A549 (cell line): ENCODE measurements around the gene ERAP2. TPM values are rescaled to one million over a fixed set of nuclear protein-coding genes. Genes with fewer than 3 reads are reported as not detected.

Experiments used
- ATAC-seq, 2 experiments: fragments of 200-7000 bp in 1 of 2; fragments of >200 bp in 1 of 2; cut with Nextera tagmentation in 1 of 2; cut with Tn5 transposase in 1 of 2; 3 replicates each; pipeline versions ENCODE4 v1.8.0 to v1.9.1; 2018 to 2020; ENCODE audit warnings: mild to moderate bottlenecking in 1 of 2, moderate library complexity in 1 of 2
- CTCF ChIA-PET: fragments of 300-600 bp; sonication (Branson Sonifier 250); formaldehyde crosslinking; extraction: SDS; loops from one replicate; lab custom pipeline; 2021; ENCODE audit warnings: antibody characterized with exemption, inconsistent platforms; lab: Yijun Ruan, JAX
- POLR2A ChIA-PET: fragments of 350-600 bp; formaldehyde crosslinking; extraction: SDS; loops from one replicate; lab custom pipeline; 2021; ENCODE audit warnings: antibody characterized with exemption, inconsistent platforms; lab: Yijun Ruan, JAX
- DNase-seq, 2 experiments: peaks; one replicate each; pipeline versions ENCODE4 v3.0.0 to v3.0.0-alpha.2; 2011 to 2016; ENCODE audit warnings: low read depth in 1 of 2, low spot score in 1 of 2
- FAIRE-seq: peaks from 2 replicates; lab custom pipeline; 2011; peaks lifted over from hg19 to GRCh38; lab: Jason Lieb, UNC
- H3K27ac ChIP-seq, 2 experiments: fragments of >200 bp; sonication (Bioruptor Twin); formaldehyde crosslinking; 3 replicates each; pipeline ENCODE4 v1.5.1; 2016 to 2017
- H3K4me1 ChIP-seq: fragments of >200 bp; sonication (Bioruptor Twin); formaldehyde crosslinking; 3 replicates; pipeline ENCODE4 v1.6.1; 2016
- H3K4me2 ChIP-seq: fragments of >200 bp; sonication (Bioruptor Twin); formaldehyde crosslinking; 3 replicates; pipeline ENCODE4 v1.6.1; 2016
- H3K4me3 ChIP-seq: fragments of >200 bp; sonication (Bioruptor Twin); formaldehyde crosslinking; 3 replicates; pipeline ENCODE4 v1.5.1; 2016
- H3K9me3 ChIP-seq: fragments of >200 bp; sonication (Bioruptor Twin); formaldehyde crosslinking; 3 replicates; pipeline ENCODE4 v1.6.1; 2016
- CBX2 ChIP-seq: fragments of 200-600 bp; sonication (generic); IDR thresholded peaks from 2 replicates; pipeline ENCODE4 v1.6.1; 2016; ENCODE audit warnings: low read depth, mild to moderate bottlenecking, borderline replicate concordance
- CEBPB ChIP-seq, 2 experiments: fragments of >200 bp in 1 of 2; sonication (Bioruptor Twin) in 1 of 2; formaldehyde crosslinking in 1 of 2; IDR thresholded peaks; 2 replicates each; pipeline ENCODE4 v1.6.1; 2012 to 2016
- CHD2 ChIP-seq: fragments of 150-350 bp; IDR thresholded peaks from 2 replicates; pipeline ENCODE4 v1.6.1; 2014; ENCODE audit warnings: low read length; ENCODE audit not compliant: partially characterized antibody
- ESRRA ChIP-seq: fragments of 150-350 bp; IDR thresholded peaks from 2 replicates; pipeline ENCODE4 v1.6.1; 2014; ENCODE audit warnings: mild to moderate bottlenecking, low read length, borderline replicate concordance
- FOSB ChIP-seq: fragments of 250-450 bp; sonication (Bioruptor Pico); IDR thresholded peaks from 2 replicates; pipeline ENCODE4 v1.5.0; 2020; ENCODE audit warnings: mild to moderate bottlenecking, moderate library complexity
- GATA3 ChIP-seq: IDR thresholded peaks from 2 replicates; pipeline ENCODE4 v1.6.1; 2012; ENCODE audit warnings: borderline replicate concordance
- HDAC2 ChIP-seq: fragments of 200-600 bp; sonication (generic); IDR thresholded peaks from 2 replicates; pipeline ENCODE4 v1.6.1; 2016
- HEYL ChIP-seq: fragments of 250-450 bp; sonication (Bioruptor Pico); IDR thresholded peaks from 2 replicates; pipeline ENCODE4 v1.8.0; 2021; ENCODE audit warnings: mild to moderate bottlenecking, moderate library complexity
- HOXA7 ChIP-seq: fragments of 250-450 bp; sonication (Bioruptor Pico); IDR thresholded peaks from 2 replicates; pipeline ENCODE4 v1.5.0; 2020; ENCODE audit warnings: mild to moderate bottlenecking, moderate library complexity
- HOXB13 ChIP-seq: fragments of 250-450 bp; sonication (Bioruptor Pico); IDR thresholded peaks from 2 replicates; pipeline ENCODE4 v1.5.0; 2020; ENCODE audit warnings: low read depth, mild to moderate bottlenecking, moderate library complexity
- JUNB ChIP-seq: fragments of >200 bp; sonication (Bioruptor Twin); formaldehyde crosslinking; IDR thresholded peaks from 2 replicates; pipeline ENCODE4 v1.6.1; 2016
- KDM5A ChIP-seq: fragments of 200-600 bp; sonication (generic); IDR thresholded peaks from 2 replicates; pipeline ENCODE4 v1.6.1; 2016; ENCODE audit warnings: antibody characterized with exemption, mild to moderate bottlenecking
- MAFK ChIP-seq: fragments of 450-650 bp; IDR thresholded peaks from 2 replicates; pipeline ENCODE4 v1.6.1; 2014; ENCODE audit not compliant: partially characterized antibody
- MYC ChIP-seq: IDR thresholded peaks from 2 replicates; pipeline ENCODE4 v1.6.1; 2012; ENCODE audit warnings: mild to moderate bottlenecking, inconsistent platforms, low read length, improper control_type of control experiment, borderline replicate concordance
- NPAS2 ChIP-seq: fragments of 250-450 bp; sonication (Bioruptor Pico); IDR thresholded peaks from 2 replicates; pipeline ENCODE4 v1.8.0; 2022; ENCODE audit warnings: mild to moderate bottlenecking, moderate library complexity, borderline replicate concordance
- POLR2A ChIP-seq: IDR thresholded peaks from 2 replicates; pipeline ENCODE4 v1.6.1; 2012; ENCODE audit warnings: mild to moderate bottlenecking, low read length
- RAD21 ChIP-seq, 2 experiments: fragments of >200 bp in 1 of 2; sonication (Bioruptor Twin) in 1 of 2; formaldehyde crosslinking in 1 of 2; IDR thresholded peaks in 1 of 2; conservative IDR thresholded peaks in 1 of 2; 2 replicates in 1 of 2; 3 replicates in 1 of 2; pipeline ENCODE4 v1.6.1; 2012 to 2018; ENCODE audit warnings: inconsistent platforms in 1 of 2
- RARB ChIP-seq: fragments of 250-450 bp; sonication (Bioruptor Pico); IDR thresholded peaks from 2 replicates; pipeline ENCODE4 v1.8.0; 2021; ENCODE audit warnings: mild to moderate bottlenecking, moderate library complexity
- RFX5 ChIP-seq: fragments of 450-650 bp; IDR thresholded peaks from 2 replicates; pipeline ENCODE4 v1.7.1; 2014; ENCODE audit warnings: antibody characterized with exemption, mild to moderate bottlenecking, moderate library complexity
- SMC3 ChIP-seq: fragments of >200 bp; sonication (Bioruptor Twin); formaldehyde crosslinking; IDR thresholded peaks from 3 replicates; pipeline ENCODE4 v1.6.1; 2018; ENCODE audit warnings: inconsistent platforms
- SREBF2 ChIP-seq: fragments of 450-650 bp; IDR thresholded peaks from 2 replicates; pipeline ENCODE4 v1.6.1; 2014; ENCODE audit warnings: mild to moderate bottlenecking, moderate library complexity
- TFCP2L1 ChIP-seq: fragments of 250-450 bp; sonication (Bioruptor Pico); IDR thresholded peaks from 2 replicates; pipeline ENCODE4 v1.5.0; 2021; ENCODE audit warnings: mild to moderate bottlenecking
- TP53 ChIP-seq: fragments of 250-450 bp; sonication (Bioruptor Pico); IDR thresholded peaks from 2 replicates; pipeline ENCODE4 v1.5.0; 2021; ENCODE audit warnings: mild to moderate bottlenecking, moderate library complexity
- ZC3H11A ChIP-seq: fragments of 450-650 bp; IDR thresholded peaks from 2 replicates; pipeline ENCODE4 v1.6.1; 2014; ENCODE audit warnings: antibody characterized with exemption, mild to moderate bottlenecking
- ZFP36 ChIP-seq: fragments of 450-650 bp; IDR thresholded peaks from 2 replicates; pipeline ENCODE4 v1.6.1; 2014; ENCODE audit warnings: borderline replicate concordance; ENCODE audit not compliant: partially characterized antibody
- ZNF302 ChIP-seq: fragments of 250-450 bp; sonication (Bioruptor Pico); IDR thresholded peaks from 2 replicates; pipeline ENCODE4 v1.9.0; 2021; ENCODE audit warnings: inconsistent platforms, mild to moderate bottlenecking, moderate library complexity
- ZSCAN20 ChIP-seq: fragments of 250-450 bp; sonication (Bioruptor Pico); IDR thresholded peaks from 2 replicates; pipeline ENCODE4 v1.8.0; 2022; ENCODE audit warnings: mild to moderate bottlenecking, moderate library complexity
- WGBS: methylation state at CpG from one replicate; pipeline ENCODE4 v1.1.6; 2017; ENCODE audit errors: missing lambda C conversion rate; 5-methylcytosine and 5-hydroxymethylcytosine counted together
- polyA plus RNA-seq, 4 experiments: library from polyadenylated mRNA; depleted of rRNA in 3 of 4; stranded (reverse); fragments of >200 nt; fragmentation: RNase III in 1 of 4; extraction: RNeasy Plus Mini Kit Qiagen cat#74134 plus additional on column Dnase treatment in 1 of 4; gene quantifications; 2 replicates in 3 of 4; 3 replicates in 1 of 4; pipeline ENCODE4 v1.2.3, GENCODE V29; 2011 to 2017
- TF ChIP-seq, protein P1 (sequence below): IDR thresholded peaks from 2 replicates; pipeline ENCODE4 v1.6.1; 2012
- TF ChIP-seq, protein P2 (sequence below): IDR thresholded peaks from 2 replicates; pipeline ENCODE4 v1.6.1; 2012; ENCODE audit warnings: low read depth, borderline replicate concordance
- TF ChIP-seq, protein P3 (sequence below): fragments of 250-450 bp; sonication (Bioruptor Pico); IDR thresholded peaks from 2 replicates; pipeline ENCODE4 v1.5.0; 2020; ENCODE audit warnings: low read depth, mild to moderate bottlenecking, moderate library complexity
- TF ChIP-seq, protein P4 (sequence below): fragments of 450-650 bp; IDR thresholded peaks from 2 replicates; pipeline ENCODE4 v1.6.1; 2014; ENCODE audit warnings: antibody characterized with exemption

The ERAP2 gene
- polyA plus RNA-seq, 2 of the 4 experiments (the other 2 are of a cell fraction), result 1.0 to 2.2 TPM

DNA sequence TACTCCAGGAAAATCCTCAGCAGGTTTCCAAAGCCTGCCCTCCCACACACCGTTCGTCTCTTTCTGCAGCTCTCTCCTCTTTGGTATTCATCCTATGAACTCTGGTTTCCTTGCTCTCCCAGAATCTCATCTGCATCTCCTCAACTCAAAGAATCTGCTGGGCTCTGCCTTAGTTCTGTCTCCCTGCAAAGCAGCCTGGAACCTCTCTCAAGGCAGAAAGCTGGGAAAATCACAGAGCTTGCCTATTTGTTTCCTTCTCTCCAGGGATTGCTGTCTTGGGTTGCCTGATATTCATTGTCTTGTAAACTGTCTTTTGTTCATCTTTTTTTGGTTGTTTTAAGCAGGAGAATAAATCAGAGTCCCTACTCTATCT lies 5.3 kb upstream of the ERAP2 start:
- H3K4me2 ChIP-seq, result no peak overlapping the region
- DNase-seq (no peak), FAIRE-seq (no peak), ATAC-seq (no peak)
- POLR2A ChIA-PET, result no interaction called here
- no peak overlapping the region for H3K27ac ChIP-seq
- CTCF ChIA-PET, result interaction anchor here (1.3 to 1.5 kb wide), 2 partner anchors 65 to 291 kb away, joined by 3 to 4 read pairs; no protein-coding TSS in a partner anchor
- H3K9me3 ChIP-seq, result no peaks in the 10 kb centered on the region
- TF ChIP-seq CBX2 (no peak), KDM5A (no peak), FOSB (CRISPR knock-in tag) (no peak), CEBPB (IDR thresholded peaks at IDR 0.05) (no peak), GATA3 (no peak), ZNF302 (CRISPR knock-in tag) (no peak), HOXB13 (CRISPR knock-in tag) (no peak), ZC3H11A (no peak), JUNB (no peak), POLR2A (no peak), SREBF2 (no peak), RAD21 (conservative IDR thresholded peaks at IDR 0.05 in 1 of 2, IDR thresholded peaks at IDR 0.05 in 1 of 2) (no peak), NPAS2 (CRISPR knock-in tag) (no peak)
- TF ChIP-seq, protein P1, sequence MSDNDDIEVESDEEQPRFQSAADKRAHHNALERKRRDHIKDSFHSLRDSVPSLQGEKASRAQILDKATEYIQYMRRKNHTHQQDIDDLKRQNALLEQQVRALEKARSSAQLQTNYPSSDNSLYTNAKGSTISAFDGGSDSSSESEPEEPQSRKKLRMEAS, result no peak
- WGBS, result 96% methylated on average over 2 of the region's 2 CpGs
- no peaks in the 10 kb centered on the region for H3K4me1 ChIP-seq
- H3K4me3 ChIP-seq, result no peak overlapping the region

DNA sequence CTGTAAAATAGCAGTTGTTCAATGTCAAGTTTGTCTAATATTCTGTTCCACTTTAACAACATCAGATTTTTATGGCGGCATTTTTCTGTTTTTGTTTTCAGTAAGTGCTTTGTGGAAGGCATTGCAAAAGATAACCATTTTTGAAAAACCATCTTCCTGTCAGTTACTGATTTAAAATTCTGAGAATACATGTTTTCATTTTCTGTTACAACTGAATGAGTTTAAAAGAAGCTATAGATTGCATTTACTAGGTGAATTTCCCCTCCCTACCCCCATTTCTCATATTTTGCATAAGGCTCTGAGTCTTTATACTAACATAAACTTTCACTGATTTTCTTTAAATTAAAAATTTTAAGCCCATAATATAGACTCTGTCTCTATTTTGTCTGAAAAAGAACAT lies 4.6 kb upstream of the ERAP2 start:
- WGBS, result 95% methylated on average over 1 of the region's 1 CpG
- ChIA-PET POLR2A (no interaction called here), CTCF (interaction anchor here (0.8 to 1.5 kb wide), 5 partner anchors 14 to 290 kb away, joined by 3 to 4 read pairs (median 3); no protein-coding TSS in a partner anchor)
- H3K27ac ChIP-seq, result no peak overlapping the region
- H3K9me3 ChIP-seq, result no peaks in the 10 kb centered on the region
- H3K4me2 ChIP-seq, result no peak overlapping the region
- FAIRE-seq, result no peak
- H3K4me3 ChIP-seq, result no peak overlapping the region
- H3K4me1 ChIP-seq, result no peaks in the 10 kb centered on the region
- no peak for DNase-seq
- ATAC-seq, result no peak
- TF ChIP-seq, protein P2, sequence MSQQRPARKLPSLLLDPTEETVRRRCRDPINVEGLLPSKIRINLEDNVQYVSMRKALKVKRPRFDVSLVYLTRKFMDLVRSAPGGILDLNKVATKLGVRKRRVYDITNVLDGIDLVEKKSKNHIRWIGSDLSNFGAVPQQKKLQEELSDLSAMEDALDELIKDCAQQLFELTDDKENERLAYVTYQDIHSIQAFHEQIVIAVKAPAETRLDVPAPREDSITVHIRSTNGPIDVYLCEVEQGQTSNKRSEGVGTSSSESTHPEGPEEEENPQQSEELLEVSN, result no peak
- TF ChIP-seq JUNB (no peak), HEYL (CRISPR knock-in tag) (no peak), RFX5 (no peak), MAFK (no peak), TFCP2L1 (no peak), MYC (no peak), ZSCAN20 (CRISPR knock-in tag) (no peak), TP53 (CRISPR knock-in tag) (no peak), ESRRA (no peak), HDAC2 (no peak), SMC3 (no peak), RARB (CRISPR knock-in tag) (no peak), CHD2 (no peak), ZFP36 (no peak), HOXA7 (CRISPR knock-in tag) (no peak)
- TF ChIP-seq, protein P3, sequence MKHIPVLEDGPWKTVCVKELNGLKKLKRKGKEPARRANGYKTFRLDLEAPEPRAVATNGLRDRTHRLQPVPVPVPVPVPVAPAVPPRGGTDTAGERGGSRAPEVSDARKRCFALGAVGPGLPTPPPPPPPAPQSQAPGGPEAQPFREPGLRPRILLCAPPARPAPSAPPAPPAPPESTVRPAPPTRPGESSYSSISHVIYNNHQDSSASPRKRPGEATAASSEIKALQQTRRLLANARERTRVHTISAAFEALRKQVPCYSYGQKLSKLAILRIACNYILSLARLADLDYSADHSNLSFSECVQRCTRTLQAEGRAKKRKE (CRISPR knock-in tag), result no peak
- TF ChIP-seq, protein P4, sequence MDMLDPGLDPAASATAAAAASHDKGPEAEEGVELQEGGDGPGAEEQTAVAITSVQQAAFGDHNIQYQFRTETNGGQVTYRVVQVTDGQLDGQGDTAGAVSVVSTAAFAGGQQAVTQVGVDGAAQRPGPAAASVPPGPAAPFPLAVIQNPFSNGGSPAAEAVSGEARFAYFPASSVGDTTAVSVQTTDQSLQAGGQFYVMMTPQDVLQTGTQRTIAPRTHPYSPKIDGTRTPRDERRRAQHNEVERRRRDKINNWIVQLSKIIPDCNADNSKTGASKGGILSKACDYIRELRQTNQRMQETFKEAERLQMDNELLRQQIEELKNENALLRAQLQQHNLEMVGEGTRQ, result no peak
- TF ChIP-seq, all 56 proteins: peak for 0
